Ishikawa (cell line): ENCODE measurements around the gene MECR.

ENCODE experiments used
- CEBPB ChIP-seq: IDR thresholded peaks from 2 replicates; pipeline ENCODE4 v1.6.1; 2012
- CREB1 ChIP-seq: IDR thresholded peaks from 2 replicates; pipeline ENCODE4 v1.6.1; 2012; ENCODE audit warnings: low read depth
- EGR1 ChIP-seq: IDR thresholded peaks from 2 replicates; pipeline ENCODE4 v1.6.1; 2012
- EP300 ChIP-seq: IDR thresholded peaks from 2 replicates; pipeline ENCODE4 v1.6.1; 2012; ENCODE audit warnings: borderline replicate concordance
- TAF1 ChIP-seq: IDR thresholded peaks from 2 replicates; pipeline ENCODE4 v1.6.1; 2012; ENCODE audit warnings: low read depth, mild to moderate bottlenecking
- YY1 ChIP-seq: IDR thresholded peaks from 2 replicates; pipeline ENCODE4 v1.6.1; 2012; ENCODE audit warnings: low read depth
- ZBTB7A ChIP-seq: IDR thresholded peaks from 2 replicates; pipeline ENCODE4 v1.6.1; 2012; ENCODE audit warnings: low read depth
- TF ChIP-seq, protein P1 (sequence below): IDR thresholded peaks from 2 replicates; pipeline ENCODE4 v1.6.1; 2012
- TF ChIP-seq, protein P2 (sequence below): IDR thresholded peaks from 2 replicates; pipeline ENCODE4 v1.6.1; 2012

GRCh38 chr1:29190718-29191117 lies 40.0 kb downstream of the MECR start:
- TF ChIP-seq EGR1 (no peak), EP300 (no peak), TAF1 (no peak), YY1 (no peak), CEBPB (no peak), ZBTB7A (no peak), CREB1 (no peak)
- TF ChIP-seq, protein P1, sequence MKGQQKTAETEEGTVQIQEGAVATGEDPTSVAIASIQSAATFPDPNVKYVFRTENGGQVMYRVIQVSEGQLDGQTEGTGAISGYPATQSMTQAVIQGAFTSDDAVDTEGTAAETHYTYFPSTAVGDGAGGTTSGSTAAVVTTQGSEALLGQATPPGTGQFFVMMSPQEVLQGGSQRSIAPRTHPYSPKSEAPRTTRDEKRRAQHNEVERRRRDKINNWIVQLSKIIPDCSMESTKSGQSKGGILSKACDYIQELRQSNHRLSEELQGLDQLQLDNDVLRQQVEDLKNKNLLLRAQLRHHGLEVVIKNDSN = no peak
- TF ChIP-seq, protein P2, sequence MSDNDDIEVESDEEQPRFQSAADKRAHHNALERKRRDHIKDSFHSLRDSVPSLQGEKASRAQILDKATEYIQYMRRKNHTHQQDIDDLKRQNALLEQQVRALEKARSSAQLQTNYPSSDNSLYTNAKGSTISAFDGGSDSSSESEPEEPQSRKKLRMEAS = no peak
